Measurements from ENCODE around the gene PRXL2B. TPM values are rescaled to one million over a fixed set of nuclear protein-coding genes. Genes with fewer than 3 reads are reported as not detected.

PRXL2B gene
- total RNA-seq, 1 donor from 2014 or later: 40.3 TPM

DNA sequence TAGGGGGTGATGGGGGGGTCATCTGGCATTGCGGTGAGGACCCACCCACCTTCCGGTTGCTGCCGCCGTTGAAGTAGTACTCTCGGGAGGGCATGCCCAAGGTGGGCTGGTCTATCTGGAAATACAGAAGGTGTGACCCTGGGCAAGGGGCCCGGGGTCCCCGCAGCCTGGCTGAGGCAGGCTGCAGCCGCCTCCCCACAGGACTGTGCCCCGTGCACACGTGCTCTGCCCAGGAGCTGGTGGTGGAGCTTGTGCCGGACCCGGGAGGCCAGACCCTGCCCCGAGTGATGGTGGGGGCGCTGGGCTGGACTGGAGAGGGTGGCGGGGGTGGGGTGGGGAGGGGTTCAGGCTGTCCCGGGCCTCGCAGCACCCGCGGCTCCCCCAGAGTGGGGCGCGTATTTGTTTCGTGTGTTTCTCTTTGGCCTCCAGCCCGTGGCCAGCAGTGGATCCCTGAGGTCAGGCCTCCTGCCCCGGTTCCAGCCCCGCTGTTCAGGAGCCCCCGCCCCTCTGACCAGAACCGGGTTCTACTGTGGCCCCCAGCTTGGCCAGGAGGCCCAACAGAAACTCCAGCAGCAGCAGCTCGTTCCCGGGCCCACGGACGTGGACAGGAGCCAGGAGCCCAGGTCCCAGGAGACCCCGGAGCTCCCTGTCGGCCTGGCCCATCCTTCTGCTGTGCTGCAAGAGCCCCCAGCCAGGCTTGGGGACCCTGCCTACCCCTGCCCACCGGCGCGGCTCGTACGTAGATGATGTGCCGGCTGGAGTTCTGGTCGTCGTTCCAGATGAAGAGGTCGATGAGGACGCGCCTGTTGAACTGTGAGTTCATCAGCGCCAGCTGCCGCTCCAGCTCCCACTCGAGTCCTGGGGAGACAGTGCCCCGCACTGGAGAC, 19.2 kb downstream of the PRXL2B start:
- no peak overlapping the region for H3K4me3 Mint-ChIP-seq
- TF ChIP-seq, protein P1, sequence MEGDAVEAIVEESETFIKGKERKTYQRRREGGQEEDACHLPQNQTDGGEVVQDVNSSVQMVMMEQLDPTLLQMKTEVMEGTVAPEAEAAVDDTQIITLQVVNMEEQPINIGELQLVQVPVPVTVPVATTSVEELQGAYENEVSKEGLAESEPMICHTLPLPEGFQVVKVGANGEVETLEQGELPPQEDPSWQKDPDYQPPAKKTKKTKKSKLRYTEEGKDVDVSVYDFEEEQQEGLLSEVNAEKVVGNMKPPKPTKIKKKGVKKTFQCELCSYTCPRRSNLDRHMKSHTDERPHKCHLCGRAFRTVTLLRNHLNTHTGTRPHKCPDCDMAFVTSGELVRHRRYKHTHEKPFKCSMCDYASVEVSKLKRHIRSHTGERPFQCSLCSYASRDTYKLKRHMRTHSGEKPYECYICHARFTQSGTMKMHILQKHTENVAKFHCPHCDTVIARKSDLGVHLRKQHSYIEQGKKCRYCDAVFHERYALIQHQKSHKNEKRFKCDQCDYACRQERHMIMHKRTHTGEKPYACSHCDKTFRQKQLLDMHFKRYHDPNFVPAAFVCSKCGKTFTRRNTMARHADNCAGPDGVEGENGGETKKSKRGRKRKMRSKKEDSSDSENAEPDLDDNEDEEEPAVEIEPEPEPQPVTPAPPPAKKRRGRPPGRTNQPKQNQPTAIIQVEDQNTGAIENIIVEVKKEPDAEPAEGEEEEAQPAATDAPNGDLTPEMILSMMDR (conservative IDR thresholded peaks at IDR 0.05): no peak
- no peaks in the 10 kb centered on the region for H3K4me1 Mint-ChIP-seq (ENCODE audit: unreplicated experiment)
- peaks cover 18% of the 10 kb centered on the region for H3K27me3 Mint-ChIP-seq
- no peaks in the 10 kb centered on the region for H3K9me3 Mint-ChIP-seq
- no peaks in the 10 kb centered on the region for H3K36me3 Mint-ChIP-seq
- no peak overlapping the region for H3K27ac Mint-ChIP-seq
- DNase-seq (ENCODE audit: extremely low spot score, unreplicated experiment): peak; percentile 67

DNA sequence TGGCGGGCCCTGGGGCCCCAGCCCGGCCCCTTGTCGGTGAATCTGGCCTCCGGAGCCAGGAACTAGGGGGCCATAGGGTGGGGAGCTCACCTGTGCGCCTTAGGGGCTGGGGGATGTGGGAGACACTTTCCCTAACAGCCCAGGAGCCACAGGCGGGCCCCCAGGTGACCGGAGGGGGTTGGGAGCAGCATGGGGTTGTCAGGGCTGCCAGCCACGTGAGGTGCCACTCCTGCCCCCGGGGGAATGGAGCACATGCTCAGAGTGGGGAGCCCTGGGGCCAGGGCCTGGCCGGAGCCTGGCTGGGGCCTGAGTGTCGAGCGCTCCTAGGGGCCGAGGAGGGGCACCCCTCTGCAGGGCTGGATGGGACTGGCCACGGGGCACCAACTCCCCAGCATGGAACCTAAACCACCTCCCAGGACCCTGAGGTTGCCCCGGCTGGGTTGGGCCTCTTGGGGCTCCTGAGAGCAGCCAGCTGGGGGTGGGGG, 19.9 kb downstream of the PRXL2B start:
- H3K27ac Mint-ChIP-seq: no peak overlapping the region
- TF ChIP-seq, protein P1 (conservative IDR thresholded peaks at IDR 0.05): no peak
- no peaks in the 10 kb centered on the region for H3K9me3 Mint-ChIP-seq

GRCh38 chr1:2606881-2607621, 20.5 kb downstream of the PRXL2B start:
- TF ChIP-seq, protein P1 (conservative IDR thresholded peaks at IDR 0.05): no peak
- Mint-ChIP-seq H3K9me3 (no peaks in the 10 kb centered on the region), H3K36me3 (no peaks in the 10 kb centered on the region), H3K27me3 (peaks cover 9% of the 10 kb centered on the region), H3K4me1 (ENCODE audit: unreplicated experiment) (no peaks in the 10 kb centered on the region), H3K4me3 (no peak overlapping the region), H3K27ac (no peak overlapping the region)
- DNase-seq (ENCODE audit: extremely low spot score, unreplicated experiment): peak; percentile 66

More for the DNA sequence above, 19.9 kb downstream of the PRXL2B start:
- DNase-seq (ENCODE audit: extremely low spot score, unreplicated experiment): peak; percentile 55
- Mint-ChIP-seq H3K4me3 (no peak overlapping the region), H3K27me3 (peaks cover 12% of the 10 kb centered on the region), H3K36me3 (no peaks in the 10 kb centered on the region), H3K4me1 (ENCODE audit: unreplicated experiment) (no peaks in the 10 kb centered on the region)

DNA sequence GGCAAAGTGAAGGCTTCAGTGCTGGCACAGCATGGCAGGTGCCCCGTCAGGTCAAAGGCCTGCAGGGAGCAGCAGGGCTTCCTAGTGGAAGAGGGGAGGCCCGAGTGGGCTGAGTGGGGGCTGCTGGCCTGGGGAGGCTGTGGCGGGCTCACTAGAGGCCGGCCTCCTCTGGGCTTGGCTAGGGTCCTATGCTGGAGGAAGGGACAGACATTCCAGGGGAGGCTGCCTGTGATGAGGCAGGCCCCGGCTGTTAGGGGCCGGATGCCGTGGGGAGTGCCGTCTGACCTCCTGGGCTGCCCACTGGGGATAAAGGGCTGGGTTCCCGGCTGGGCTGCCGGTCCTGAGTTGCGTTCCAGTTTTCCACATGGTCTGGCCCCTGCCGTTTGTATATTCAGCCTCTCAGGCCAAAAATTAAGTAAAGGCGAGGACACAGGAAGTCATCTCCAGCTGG, 21.1 kb downstream of the PRXL2B start:
- TF ChIP-seq, protein P1 (conservative IDR thresholded peaks at IDR 0.05): no peak
- Mint-ChIP-seq H3K9me3 (no peaks in the 10 kb centered on the region), H3K4me3 (no peak overlapping the region), H3K4me1 (ENCODE audit: unreplicated experiment) (no peaks in the 10 kb centered on the region), H3K36me3 (no peaks in the 10 kb centered on the region), H3K27me3 (peaks cover 2% of the 10 kb centered on the region), H3K27ac (no peak overlapping the region)
- no peak for DNase-seq (ENCODE audit: extremely low spot score, unreplicated experiment)

GRCh38 chr1:2609319-2610035, 22.9 kb downstream of the PRXL2B start:
- H3K36me3 Mint-ChIP-seq: no peaks in the 10 kb centered on the region
- H3K27me3 Mint-ChIP-seq: no peaks in the 10 kb centered on the region

More at GRCh38 chr1:2609319-2610035, 22.9 kb downstream of the PRXL2B start:
- H3K4me1 Mint-ChIP-seq (ENCODE audit: unreplicated experiment): no peaks in the 10 kb centered on the region
- peaks cover 8% of the 10 kb centered on the region for H3K9me3 Mint-ChIP-seq
- DNase-seq (ENCODE audit: extremely low spot score, unreplicated experiment): no peak
- H3K4me3 Mint-ChIP-seq: no peak overlapping the region
- TF ChIP-seq, protein P1 (conservative IDR thresholded peaks at IDR 0.05): no peak
- H3K27ac Mint-ChIP-seq: no peak overlapping the region

All from type B pancreatic cell (in vitro differentiated cells).